HepG2 (cell line): ENCODE measurements around the gene HPS6. TPM values are rescaled to one million over a fixed set of nuclear protein-coding genes. Genes with fewer than 3 reads are reported as not detected.

Experiments used
- ATAC-seq: fragments of 200-7000 bp; cut with Tn5 transposase; 3 replicates; pipeline ENCODE4 v1.9.1; 2020; ENCODE audit warnings: mild to moderate bottlenecking, moderate library complexity
- BruUV-seq: library from RNA; stranded (reverse); fragments of 400-500 nt; replicated peaks from 2 replicates; lab custom pipeline; 2021; lab: Mats Ljungman, UMichigan
- CTCF ChIA-PET: fragments of 300-600 bp; formaldehyde crosslinking; extraction: SDS; loops from one replicate; lab custom pipeline; 2021; ENCODE audit warnings: low total read pairs, inconsistent platforms, low intra/inter-chr PET ratio; lab: Yijun Ruan, JAX
- POLR2A ChIA-PET: fragments of 350-600 bp; sonication (Branson Sonifier 250); formaldehyde crosslinking; loops from one replicate; lab custom pipeline; 2020; ENCODE audit warnings: antibody characterized with exemption, inconsistent platforms; lab: Yijun Ruan, JAX
- DNase-seq: peaks from one replicate; pipeline ENCODE4 v3.0.0-alpha.2; 2015; ENCODE audit warnings: low spot score
- FAIRE-seq: peaks from 3 replicates; lab custom pipeline; 2011; peaks lifted over from hg19 to GRCh38; lab: Jason Lieb, UNC
- H2AFZ ChIP-seq: one replicate; pipeline ENCODE4 v1.6.1; 2011; ENCODE audit warnings: low read length, inconsistent platforms
- H3K27ac ChIP-seq: fragments of 300-600 bp; 3 replicates; pipeline ENCODE4 v1.8.0; 2011; ENCODE audit warnings: mixed run types, mild to moderate bottlenecking, mixed read lengths, low read length, inconsistent platforms; ENCODE audit not compliant: insufficient read depth; ENCODE audit errors: extremely low read length
- H3K27me3 ChIP-seq, 2 experiments: fragments of 200-600 bp in 1 of 2; 2 replicates in 1 of 2; 3 replicates in 1 of 2; pipeline versions ENCODE4 v1.6.0 to v1.8.0; 2011; ENCODE audit warnings: low read length in 2 of 2, mild to moderate bottlenecking in 2 of 2, moderate library complexity in 2 of 2, inconsistent platforms in 1 of 2; ENCODE audit not compliant: insufficient read depth in 2 of 2, control insufficient read depth in 1 of 2
- H3K36me3 ChIP-seq, 2 experiments: fragments of 200-600 bp in 1 of 2; replicated peaks in 1 of 2; 2 replicates in 1 of 2; 3 replicates in 1 of 2; pipeline versions ENCODE4 v1.5.1 to v1.8.0; 2011; ENCODE audit warnings: low read length in 2 of 2, inconsistent platforms in 1 of 2; ENCODE audit not compliant: insufficient read depth in 2 of 2, control insufficient read depth in 1 of 2
- H3K4me1 ChIP-seq: 2 replicates; pipeline ENCODE4 v1.5.1; 2012; ENCODE audit warnings: low read length, inconsistent platforms; ENCODE audit not compliant: insufficient read depth
- H3K4me2 ChIP-seq: 2 replicates; pipeline ENCODE4 v1.6.0; 2011; ENCODE audit warnings: low read depth, low read length, inconsistent platforms
- H3K4me3 ChIP-seq, 3 experiments: fragments of 200-600 bp in 1 of 3; sonication (generic), shearing (Covaris generic) in 1 of 3; replicated peaks in 1 of 3; 2 replicates each; pipeline ENCODE4 v1.5.1; 2011 to 2016; ENCODE audit warnings: low read length in 3 of 3, inconsistent platforms in 2 of 3, low read depth in 2 of 3, mild to moderate bottlenecking in 2 of 3, control low read depth in 1 of 3, mixed read lengths in 1 of 3; ENCODE audit not compliant: insufficient read depth in 1 of 3
- H3K79me2 ChIP-seq: one replicate; pipeline ENCODE4 v1.6.1; 2011; ENCODE audit warnings: low read length, inconsistent platforms; ENCODE audit not compliant: insufficient read depth
- H3K9ac ChIP-seq: 2 replicates; pipeline ENCODE4 v1.6.0; 2011; ENCODE audit warnings: mild to moderate bottlenecking, low read depth, low read length, inconsistent platforms; ENCODE audit not compliant: insufficient read depth
- H3K9me3 ChIP-seq: 2 replicates; pipeline ENCODE4 v1.5.1; 2012; ENCODE audit warnings: mild to moderate bottlenecking, low read length
- H4K20me1 ChIP-seq: 2 replicates; pipeline ENCODE4 v1.6.0; 2011; ENCODE audit warnings: inconsistent platforms, mild to moderate bottlenecking, low read length, moderate library complexity; ENCODE audit not compliant: insufficient read depth
- AGO2 ChIP-seq: fragments of 200-400 bp; formaldehyde crosslinking; optimal IDR thresholded peaks from 2 replicates; pipeline ENCODE3; 2017; ENCODE audit warnings: mild to moderate bottlenecking, low read depth, low read length, moderate library complexity
- BCL3 ChIP-seq: sonication (generic); formaldehyde crosslinking; IDR thresholded peaks from 2 replicates; pipeline ENCODE4 v1.5.1; 2020; ENCODE audit warnings: mild to moderate bottlenecking, missing genetic modification reagents, moderate library complexity
- POLR2AphosphoS2 ChIP-seq: IDR thresholded peaks from 2 replicates; pipeline ENCODE4 v1.6.1; 2011; ENCODE audit warnings: low read depth, low read length, improper control_type of control experiment
- RFXAP ChIP-seq: sonication (generic); formaldehyde crosslinking; IDR thresholded peaks from 2 replicates; pipeline ENCODE4 v1.4.0; 2020; ENCODE audit warnings: missing genetic modification reagents, borderline replicate concordance
- ZBED4 ChIP-seq: sonication (generic); formaldehyde crosslinking; IDR thresholded peaks from 2 replicates; pipeline ENCODE4 v1.4.0; 2020; ENCODE audit warnings: missing genetic modification reagents, borderline replicate concordance
- ZBTB3 ChIP-seq: sonication (generic); formaldehyde crosslinking; IDR thresholded peaks from 2 replicates; pipeline ENCODE4 v1.4.0; 2020; ENCODE audit warnings: low read depth, mild to moderate bottlenecking, moderate library complexity, missing genetic modification reagents, borderline replicate concordance
- ZC3H13 ChIP-seq: sonication (generic); formaldehyde crosslinking; IDR thresholded peaks from 2 replicates; pipeline ENCODE4 v1.8.1; 2023; ENCODE audit warnings: mild to moderate bottlenecking, missing genetic modification reagents, moderate library complexity
- ZNF747 ChIP-seq: sonication (generic); formaldehyde crosslinking; IDR thresholded peaks from 2 replicates; pipeline ENCODE4 v1.8.1; 2023; ENCODE audit warnings: missing genetic modification reagents, mild to moderate bottlenecking, borderline replicate concordance
- WGBS: methylation state at CpG from one replicate; pipeline ENCODE4 v1.1.6; 2017; ENCODE audit warnings: low lambda C conversion rate; 5-methylcytosine and 5-hydroxymethylcytosine counted together
- in situ Hi-C: cut with HindIII; loops from 2 replicates; pipeline ENCODE4 v1.10.0; 2017; ENCODE audit warnings: low pct_unique_long_range_greater_than_20kb; ENCODE audit not compliant: extremely low pct_ligation_motif_present
- intact Hi-C: fragments of 100-400 bp; cut with micrococcal nuclease; formaldehyde crosslinking; loops from one replicate; pipeline ENCODE4 v1.10.0; 2022; ENCODE audit not compliant: unreplicated experiment
- polyA plus RNA-seq, 8 experiments: library from polyadenylated mRNA; depleted of rRNA in 3 of 8; stranded (reverse) in 7 of 8; unstranded in 1 of 8; fragments of >200 nt; fragmentation: Illumina TruSeq in 4 of 8; extraction: Trizol in 4 of 8; gene quantifications; 2 replicates each; pipeline versions ENCODE4 v1.2.1 to v1.2.3, GENCODE V29; 2011 to 2016; ENCODE audit warnings: low read depth in 4 of 8, missing spikeins in 1 of 8, mixed read lengths in 1 of 8; ENCODE audit not compliant: insufficient read depth in 1 of 8
- total RNA-seq, 5 experiments: library from RNA; depleted of rRNA; stranded (reverse); fragments of >200 nt; fragmentation: Illumina TruSeq; extraction: Trizol; gene quantifications; 2 replicates each; pipeline ENCODE4 v1.2.3, GENCODE V29; 2016; ENCODE audit warnings: low read depth in 1 of 5

Gene HPS6
- total and polyA plus RNA-seq, 2 of the 13 experiments (the other 11 are each of a cell fraction or from before 2014, with no cell fraction given) = 2.9 to 14.9 TPM

GRCh38 chr10:102067091-102067916, 2.2 kb downstream of the HPS6 start:
- no TSS peak for BruUV-seq
- H3K4me2 ChIP-seq = peak overlapping the region; percentile 90

More at GRCh38 chr10:102067091-102067916, 2.2 kb downstream of the HPS6 start:
- WGBS = 92% methylated on average over 5 of the region's 18 CpGs
- no peak overlapping the region for H3K27ac ChIP-seq
- no peak overlapping the region for H2AFZ ChIP-seq
- no peaks in the 10 kb centered on the region for H3K9me3 ChIP-seq
- peaks cover 0 to 3% of the 10 kb centered on the region in 2 experiments; a peak in 1 of 5 replicates for H3K36me3 ChIP-seq
- no peak for ATAC-seq
- no peak overlapping the region; a peak in 1 of 6 replicates for H3K4me3 ChIP-seq
- peaks cover 29% of the 10 kb centered on the region for H3K4me1 ChIP-seq
- no peak for DNase-seq
- ChIA-PET POLR2A (interaction anchor here (0.9 to 3.5 kb wide), 4 partner anchors 8 to 52 kb away, joined by 3 to 39 read pairs (median 3); partner anchors contain the start of gene ARMH3), CTCF (no interaction called here)
- in situ Hi-C loops = no loop called here
- H4K20me1 ChIP-seq = no peaks in the 10 kb centered on the region; the same call in 1 of the 2 replicates
- peaks cover 13% of the 10 kb centered on the region for H3K79me2 ChIP-seq
- H3K27me3 ChIP-seq = no peaks in the 10 kb centered on the region
- no peak for FAIRE-seq
- TF ChIP-seq ZBTB3 (CRISPR knock-in tag) (no peak), ZNF747 (CRISPR knock-in tag) (no peak), AGO2 (peak; percentile 55), ZBED4 (CRISPR knock-in tag) (no peak), BCL3 (CRISPR knock-in tag) (no peak), ZC3H13 (peak; percentile 63; the same call in 1 of the 2 replicates), POLR2AphosphoS2 (no peak), RFXAP (CRISPR knock-in tag) (no peak)
- H3K9ac ChIP-seq = peak overlapping the region; percentile 94; the same call in 1 of the 2 replicates
- intact Hi-C loops = loop anchor here (5.0 kb wide), 1 partner anchor 50 kb away; no protein-coding TSS in a partner anchor
